Transverse colon (tissue), 3 donors: ENCODE data around the gene NCBP2.

ENCODE experiments used
- CTCF ChIP-seq, 5 experiments: fragments of 200-600 bp in 3 of 5; fragments of 450-650 bp in 2 of 5; sonication (generic) in 3 of 5; IDR thresholded peaks; 1 replicate in 2 of 5; 2 replicates in 3 of 5; pipeline ENCODE4 v1.5.1; 2016 to 2017; ENCODE audit warnings: antibody characterized with exemption in 5 of 5, inconsistent platforms in 3 of 5, mild to moderate bottlenecking in 2 of 5, moderate library complexity in 1 of 5
- EP300 ChIP-seq: sonication (generic); formaldehyde crosslinking; IDR thresholded peaks from one replicate; pipeline ENCODE4 v1.6.1; 2017; ENCODE audit warnings: antibody characterized with exemption, low read depth
- POLR2A ChIP-seq: fragments of 450-650 bp; IDR thresholded peaks from one replicate; pipeline ENCODE4 v1.6.1; 2016; ENCODE audit warnings: antibody characterized with exemption, mild to moderate bottlenecking, moderate library complexity

- no peak for TF ChIP-seq CTCF (IDR thresholded peaks at IDR 0.05)
- no peak for TF ChIP-seq EP300
- TF ChIP-seq POLR2A, result no peak
Observed at GRCh38 chr3:196903740-196904139, 38.6 kb downstream of the NCBP2 start.
